ENCODE data around the gene SNCAIP. TPM values are rescaled to one million over a fixed set of nuclear protein-coding genes. Genes with fewer than 3 reads are reported as not detected.

The SNCAIP gene
- total RNA-seq, 1 experiment from 2014 or later = not detected

GRCh38 chr5:122420537-122421236 is 108.7 kb downstream of the SNCAIP start:
- Histone ChIP-seq H3K27me3 (peaks cover 10% of the 10 kb centered on the region), H3K36me3 (no peaks in the 10 kb centered on the region)

DNA sequence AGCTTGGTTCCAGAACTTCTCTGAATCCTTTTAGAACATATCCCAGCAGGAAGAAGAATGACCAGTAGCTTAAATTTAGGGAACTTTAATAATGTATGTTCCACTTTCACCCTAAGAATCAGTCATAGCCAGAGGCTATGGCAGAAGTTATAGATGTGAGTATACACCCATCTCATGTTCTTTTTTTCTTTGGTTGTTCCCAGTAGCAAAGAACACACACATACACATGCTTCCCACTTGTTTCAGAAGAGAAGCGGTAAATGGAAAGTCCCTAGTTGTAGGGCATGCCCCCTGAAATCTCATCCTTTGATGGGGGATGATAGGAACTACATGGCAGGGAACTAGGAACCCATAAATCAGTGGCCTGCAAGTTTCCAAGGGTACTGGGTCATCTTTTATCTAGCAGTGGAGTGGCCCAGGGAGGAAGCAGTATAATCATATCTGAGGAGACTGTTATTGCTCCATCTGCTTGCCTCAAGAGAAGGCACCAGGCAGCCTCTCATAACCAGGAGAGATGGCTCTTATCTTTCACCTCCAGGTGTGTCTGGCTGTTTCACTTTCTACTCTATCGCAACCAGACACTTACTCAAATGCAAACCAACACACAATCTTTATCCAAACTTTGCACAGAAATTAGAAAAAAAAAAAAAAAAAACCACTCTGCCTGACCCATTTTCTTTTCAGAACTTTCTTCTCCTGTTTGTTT is 109.5 kb downstream of the SNCAIP start:
- no peak for DNase-seq
- H3K36me3 ChIP-seq = no peaks in the 10 kb centered on the region
- H3K9me3 ChIP-seq = no peaks in the 10 kb centered on the region
- no peak overlapping the region for H3K4me3 ChIP-seq
- H3K27me3 ChIP-seq = peaks cover 8% of the 10 kb centered on the region

More at GRCh38 chr5:122420537-122421236, 108.7 kb downstream of the SNCAIP start:
- no peak overlapping the region for H3K4me3 ChIP-seq
- no peaks in the 10 kb centered on the region for H3K9me3 ChIP-seq
- no peak for DNase-seq

- peaks cover 3% of the 10 kb centered on the region; the same call in 1 of the 2 replicates for H3K27me3 ChIP-seq
- no peaks in the 10 kb centered on the region for H3K36me3 ChIP-seq
- H3K4me3 ChIP-seq = no peak overlapping the region
- no peaks in the 10 kb centered on the region for H3K9me3 ChIP-seq
- DNase-seq = no peak
Measured at GRCh38 chr5:122423221-122423620, 111.2 kb downstream of the SNCAIP start.

- no peak overlapping the region for H3K4me3 ChIP-seq
- peaks cover 2% of the 10 kb centered on the region; the same call in 1 of the 2 replicates for H3K9me3 ChIP-seq
- H3K27me3 ChIP-seq = peaks cover 3% of the 10 kb centered on the region; the same call in 1 of the 2 replicates
- no peaks in the 10 kb centered on the region for H3K36me3 ChIP-seq
- DNase-seq = no peak
Measured at GRCh38 chr5:122424132-122424531, 112.1 kb downstream of the SNCAIP start.

- no peak overlapping the region for H3K4me3 ChIP-seq
- peaks cover 2% of the 10 kb centered on the region; the same call in 1 of the 2 replicates for H3K9me3 ChIP-seq
- DNase-seq = no peak
- peaks cover 3% of the 10 kb centered on the region; the same call in 1 of the 2 replicates for H3K27me3 ChIP-seq
- H3K36me3 ChIP-seq = no peaks in the 10 kb centered on the region
Measured at GRCh38 chr5:122426301-122426700, 114.3 kb downstream of the SNCAIP start.

GRCh38 chr5:122427621-122428020 is 115.6 kb downstream of the SNCAIP start:
- Histone ChIP-seq H3K27me3 (peaks cover 3% of the 10 kb centered on the region; the same call in 1 of the 2 replicates), H3K4me3 (no peak overlapping the region), H3K9me3 (peaks cover 2% of the 10 kb centered on the region; the same call in 1 of the 2 replicates), H3K36me3 (no peaks in the 10 kb centered on the region)
- no peak for DNase-seq

DNA sequence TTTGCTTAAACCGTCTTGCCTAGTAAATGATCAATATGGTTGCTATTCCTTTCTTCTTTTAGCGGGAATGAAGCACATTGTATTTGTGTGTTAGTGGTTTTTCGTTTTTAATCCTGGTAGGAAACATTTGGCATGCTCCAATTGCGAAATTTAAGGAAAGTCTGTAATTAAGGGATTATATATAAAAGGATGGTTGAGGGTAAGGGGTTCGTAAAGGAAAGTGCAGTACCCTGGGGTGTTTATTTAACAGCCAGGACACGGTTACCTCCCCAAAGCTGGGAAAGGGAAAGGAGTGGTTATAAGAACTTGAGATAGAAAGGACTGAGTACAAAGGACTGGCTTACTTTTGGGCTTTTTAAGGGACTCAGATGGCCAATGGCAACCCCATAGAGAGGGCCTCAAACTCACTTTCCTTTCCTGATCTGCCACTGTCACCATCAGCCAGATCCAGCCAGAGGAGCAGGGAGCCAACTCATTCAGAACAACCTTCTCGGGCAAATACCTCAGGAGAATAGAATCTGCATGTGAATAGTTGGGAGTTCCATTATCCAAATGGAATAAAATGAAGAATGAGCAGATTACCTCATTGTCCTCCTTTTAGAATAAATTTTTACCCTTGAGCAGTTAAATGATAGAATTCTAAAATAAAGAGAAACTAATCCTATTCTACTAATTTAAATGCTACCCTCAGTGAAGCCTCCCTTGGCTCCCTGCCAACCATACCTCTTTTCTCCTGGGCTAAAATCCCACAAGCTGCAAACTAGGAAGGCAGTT is 117.7 kb downstream of the SNCAIP start:
- Histone ChIP-seq H3K27me3 (peaks cover 5% of the 10 kb centered on the region; the same call in 1 of the 2 replicates), H3K9me3 (peaks cover 2% of the 10 kb centered on the region; the same call in 1 of the 2 replicates), H3K4me3 (no peak overlapping the region), H3K36me3 (no peaks in the 10 kb centered on the region)
- no peak for DNase-seq

- H3K36me3 ChIP-seq = no peaks in the 10 kb centered on the region
- no peak for DNase-seq
- peaks cover 2% of the 10 kb centered on the region; the same call in 1 of the 2 replicates for H3K9me3 ChIP-seq
- H3K4me3 ChIP-seq = no peak overlapping the region
- H3K27me3 ChIP-seq = peaks cover 5% of the 10 kb centered on the region; the same call in 1 of the 2 replicates
Measured at GRCh38 chr5:122430319-122430586, 118.2 kb downstream of the SNCAIP start.

DNA sequence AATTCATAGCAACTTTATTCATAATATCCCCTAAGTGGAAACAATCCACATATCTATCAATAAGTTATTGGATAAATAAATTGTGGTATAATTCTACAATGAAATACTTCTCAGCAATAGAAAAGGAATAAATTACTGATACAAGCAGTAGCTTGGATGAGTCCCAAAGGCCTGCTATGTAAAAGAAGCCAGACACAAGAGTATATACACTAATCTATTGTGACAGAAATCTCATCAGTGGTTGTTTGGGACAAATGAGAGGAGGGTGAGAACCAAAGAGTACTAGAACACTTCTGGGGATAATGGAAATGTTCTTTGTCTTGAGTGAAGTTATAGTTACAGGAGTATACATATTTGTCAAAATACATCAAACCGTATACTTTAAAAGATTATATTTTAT is 119.3 kb downstream of the SNCAIP start:
- 0 out of 2 replicates have a peak, but pooled peaks cover 2% of the 10 kb centered on the region for H3K27me3 ChIP-seq
- no peak for DNase-seq

DNA sequence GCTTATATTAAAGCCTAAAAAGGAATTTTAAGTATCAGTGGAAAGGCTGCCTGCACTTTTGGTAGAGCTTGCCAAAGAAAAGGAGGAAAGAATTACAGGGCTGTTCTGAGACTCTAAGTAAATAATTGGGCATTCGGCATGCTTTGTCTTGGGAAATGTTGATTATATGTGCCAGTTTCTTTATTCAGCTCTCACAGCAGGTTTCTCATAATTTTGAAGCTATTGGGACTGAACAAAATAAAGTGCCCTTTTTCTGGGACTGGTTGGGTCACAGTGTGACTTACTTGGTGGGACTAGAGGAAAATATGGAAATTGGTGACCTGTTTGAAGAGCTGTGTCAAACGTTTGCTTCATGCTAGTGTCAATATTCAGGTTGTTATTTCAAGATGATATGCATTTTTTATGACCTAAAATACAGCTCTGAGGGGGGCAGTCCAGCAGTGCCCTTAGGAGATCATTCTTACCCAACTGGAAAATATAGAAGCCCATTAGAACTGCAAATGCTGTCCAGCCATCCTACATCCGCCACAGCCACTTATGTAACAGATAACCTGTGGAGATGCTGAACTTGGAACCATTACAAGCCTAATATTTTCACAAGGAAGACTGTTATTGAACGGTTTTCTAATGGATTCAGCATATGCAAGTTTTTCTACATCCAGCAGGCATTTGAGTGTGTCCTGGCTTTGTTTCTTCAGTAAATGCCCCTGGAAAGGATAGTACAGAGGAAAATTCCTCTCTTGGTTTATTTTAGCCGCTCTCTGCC is 122.4 kb downstream of the SNCAIP start:
- H3K36me3 ChIP-seq = no peaks in the 10 kb centered on the region
- no peak overlapping the region for H3K4me3 ChIP-seq
- H3K9me3 ChIP-seq = no peaks in the 10 kb centered on the region
- H3K27me3 ChIP-seq = peaks cover 12% of the 10 kb centered on the region
- DNase-seq = no peak

More for the DNA sequence above, 119.3 kb downstream of the SNCAIP start:
- peaks cover 2% of the 10 kb centered on the region; the same call in 1 of the 2 replicates for H3K9me3 ChIP-seq
- H3K4me3 ChIP-seq = no peak overlapping the region
- H3K36me3 ChIP-seq = no peaks in the 10 kb centered on the region

- Histone ChIP-seq H3K36me3 (no peaks in the 10 kb centered on the region), H3K9me3 (no peaks in the 10 kb centered on the region), H3K27me3 (peaks cover 14% of the 10 kb centered on the region), H3K4me3 (no peak overlapping the region)
- no peak for DNase-seq
Measured at GRCh38 chr5:122435234-122435633, 123.2 kb downstream of the SNCAIP start.

- DNase-seq = no peak
- Histone ChIP-seq H3K9me3 (no peaks in the 10 kb centered on the region), H3K36me3 (no peaks in the 10 kb centered on the region), H3K27me3 (peaks cover 16% of the 10 kb centered on the region), H3K4me3 (no peak overlapping the region)
Measured at GRCh38 chr5:122435761-122436160, 123.7 kb downstream of the SNCAIP start.

- H3K4me3 ChIP-seq = no peak overlapping the region
- no peaks in the 10 kb centered on the region for H3K36me3 ChIP-seq
- H3K9me3 ChIP-seq = no peaks in the 10 kb centered on the region
- no peak for DNase-seq
- H3K27me3 ChIP-seq = peaks cover 16% of the 10 kb centered on the region
Measured at GRCh38 chr5:122436615-122437014, 124.6 kb downstream of the SNCAIP start.

DNA sequence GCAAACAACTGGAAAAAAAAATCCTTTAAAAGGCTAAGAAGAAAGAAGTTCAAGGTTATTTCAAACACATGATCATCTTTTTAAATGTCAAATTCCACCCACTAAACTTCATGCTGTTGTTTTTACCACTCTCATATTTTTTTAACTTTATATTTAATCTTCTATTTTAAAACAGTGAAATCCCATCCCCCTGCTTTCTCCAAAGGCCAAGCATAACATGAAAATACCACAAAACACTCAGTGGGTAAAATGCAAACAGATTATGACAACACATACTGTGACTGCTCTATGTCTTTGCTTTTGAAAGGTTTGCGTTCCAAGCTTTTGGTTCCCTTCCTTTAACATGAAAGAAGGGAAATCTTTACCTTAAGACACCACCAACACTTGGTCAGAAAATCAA is 127.6 kb downstream of the SNCAIP start:
- no peak overlapping the region for H3K4me3 ChIP-seq
- no peaks in the 10 kb centered on the region for H3K36me3 ChIP-seq
- H3K9me3 ChIP-seq = no peaks in the 10 kb centered on the region
- DNase-seq = no peak
- peaks cover 16% of the 10 kb centered on the region for H3K27me3 ChIP-seq

GRCh38 chr5:122442938-122443337 is 130.9 kb downstream of the SNCAIP start:
- Histone ChIP-seq H3K9me3 (no peaks in the 10 kb centered on the region), H3K27me3 (peaks cover 12% of the 10 kb centered on the region), H3K4me3 (no peak overlapping the region), H3K36me3 (no peaks in the 10 kb centered on the region)
- DNase-seq = no peak

DNA sequence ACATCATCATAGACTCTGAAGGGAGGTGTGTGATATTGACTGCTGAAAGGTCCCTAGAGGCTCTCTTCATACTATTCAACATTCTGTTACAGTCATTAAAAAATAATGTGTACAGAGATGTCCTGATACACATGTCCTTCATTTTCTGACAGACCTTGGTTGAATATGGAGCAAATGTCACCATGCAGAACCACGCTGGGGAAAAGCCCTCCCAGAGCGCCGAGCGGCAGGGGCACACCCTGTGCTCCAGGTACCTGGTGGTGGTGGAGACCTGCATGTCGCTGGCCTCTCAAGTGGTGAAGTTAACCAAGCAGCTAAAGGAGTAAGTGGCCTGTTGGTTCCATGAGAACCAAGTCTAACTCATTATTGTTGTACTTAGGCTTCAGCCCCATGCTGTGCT is 132.4 kb downstream of the SNCAIP start:
- H3K36me3 ChIP-seq = no peaks in the 10 kb centered on the region

More for the DNA sequence above, 132.4 kb downstream of the SNCAIP start:
- no peak for DNase-seq
- H3K4me3 ChIP-seq = no peak overlapping the region
- no peaks in the 10 kb centered on the region for H3K9me3 ChIP-seq
- peaks cover 6% of the 10 kb centered on the region for H3K27me3 ChIP-seq

Data from MG63 (cell line).